ENCODE results near the gene COG2.

- no peak for TF ChIP-seq POLR2A (IDR thresholded peaks at IDR 0.05; ENCODE audit: low read length)
- no peak for TF ChIP-seq GATA1 (IDR thresholded peaks at IDR 0.05; ENCODE audit: low read depth, low read length)
These were observed 12.8 kb upstream of the COG2 start for GRCh38 chr1:230629511-230629910.

Data from erythroblast (primary cell).